Jurkat, Clone E6-1 (cell line): ENCODE measurements around the gene NPEPPS.
"Not testable (repeated sequence)": the region's sequence is repeated elsewhere in the genome, so short reads cannot be mapped to it uniquely, and the experiment has no call there.

Source experiments
- DNase-seq: peaks from one replicate; pipeline ENCODE4 v3.0.0-alpha.2; 2011; ENCODE audit warnings: low read depth, low spot score
- H3K4me3 ChIP-seq: 2 replicates; pipeline ENCODE4 v1.5.1; 2011; ENCODE audit warnings: mild to moderate bottlenecking, low read length, control low read depth, moderate library complexity

Gene NPEPPS

DNA sequence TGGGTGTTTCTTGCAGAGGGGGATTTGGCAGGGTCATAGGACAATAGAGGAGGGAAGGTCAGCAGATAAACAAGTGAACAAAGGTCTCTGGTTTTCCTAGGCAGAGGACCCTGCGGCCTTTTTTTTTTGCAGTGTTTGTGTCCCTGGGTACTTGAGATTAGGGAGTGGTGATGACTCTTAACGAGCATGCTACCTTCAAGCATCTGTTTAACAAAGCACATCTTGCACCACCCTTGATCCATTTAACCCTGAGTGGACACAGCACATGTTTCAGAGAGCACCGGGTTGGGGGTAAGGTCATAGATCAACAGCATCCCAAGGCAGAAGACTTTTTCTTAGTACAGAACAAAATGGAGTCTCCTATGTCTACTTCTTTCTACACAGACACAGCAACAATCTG lies 25.2 kb downstream of the NPEPPS start:
- not testable (repeated sequence) for H3K4me3 ChIP-seq, DNase-seq

DNA sequence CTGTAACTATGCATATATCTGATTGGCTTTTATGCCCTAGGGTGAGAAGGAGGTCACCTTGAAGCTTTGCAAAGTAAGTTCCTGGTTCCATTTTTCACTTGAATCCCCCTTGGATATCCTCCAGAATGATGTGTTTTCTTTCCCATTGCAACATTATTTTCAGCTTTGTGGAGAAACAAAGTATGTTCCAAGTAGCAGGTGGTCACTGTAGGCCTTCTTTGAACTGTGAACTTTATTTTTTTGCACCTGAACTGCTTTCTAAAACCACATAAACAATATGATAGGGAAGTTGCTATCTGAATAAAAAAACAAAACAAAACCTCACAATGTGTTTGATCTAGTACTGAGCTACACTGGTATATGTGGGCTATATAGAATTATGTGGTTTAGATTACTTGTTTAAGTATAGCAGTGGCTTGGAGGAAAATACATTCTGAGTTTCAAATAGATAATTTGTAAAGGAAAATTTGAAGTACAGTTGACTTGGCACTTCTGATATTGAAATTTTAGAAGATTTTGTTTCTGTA lies 29.7 kb downstream of the NPEPPS start:
- not testable (repeated sequence) for DNase-seq, H3K4me3 ChIP-seq

DNA sequence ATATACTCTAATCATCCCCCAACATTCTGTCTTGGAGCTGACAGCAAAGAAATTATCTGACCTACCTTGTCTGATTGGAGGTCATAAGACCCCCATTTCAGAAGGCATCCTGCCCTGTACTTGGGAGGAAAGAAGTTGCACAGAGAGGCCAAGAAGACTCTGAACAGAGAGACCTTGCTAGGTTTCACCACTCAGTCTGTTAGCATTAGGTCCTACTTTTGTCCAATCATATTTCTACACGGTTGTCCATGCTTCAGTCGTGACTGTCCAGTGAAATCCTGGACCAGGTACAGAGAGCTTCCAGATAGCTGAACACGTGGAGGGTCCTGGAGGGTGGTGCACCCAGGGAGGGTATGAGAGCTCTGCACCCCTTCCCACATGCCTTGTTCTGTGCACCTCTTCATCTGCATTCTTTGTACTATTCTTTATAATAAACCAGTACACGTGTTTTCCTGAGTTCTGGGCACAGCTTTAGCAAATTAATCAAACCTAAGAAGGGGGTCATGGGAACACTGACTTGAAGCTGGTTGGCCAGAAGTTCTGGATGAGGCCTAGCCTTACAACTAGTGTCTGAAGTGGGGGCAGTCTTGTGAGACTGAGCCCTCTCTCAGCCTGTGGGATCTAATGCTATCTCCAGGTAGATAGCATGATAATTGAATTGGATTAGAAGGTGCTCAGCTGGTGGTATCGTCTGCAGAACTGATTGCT lies 30.9 kb downstream of the NPEPPS start:
- not testable (repeated sequence) for H3K4me3 ChIP-seq, DNase-seq

DNA sequence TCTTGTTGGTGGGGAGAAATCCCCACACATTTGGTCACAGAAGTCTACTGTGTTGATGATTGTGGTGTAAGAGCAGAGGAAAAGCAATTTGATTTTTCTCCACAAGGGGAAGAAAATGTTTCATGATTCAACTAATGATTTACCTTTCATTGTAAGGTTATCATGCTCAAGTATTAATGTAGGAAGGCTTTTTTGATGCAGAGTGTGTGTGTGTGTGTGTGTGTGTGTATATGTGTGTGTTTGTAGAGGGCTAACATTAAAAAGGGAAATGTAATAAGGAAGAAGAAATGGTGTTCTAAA lies 31.4 kb downstream of the NPEPPS start:
- not testable (repeated sequence) for DNase-seq, H3K4me3 ChIP-seq

DNA sequence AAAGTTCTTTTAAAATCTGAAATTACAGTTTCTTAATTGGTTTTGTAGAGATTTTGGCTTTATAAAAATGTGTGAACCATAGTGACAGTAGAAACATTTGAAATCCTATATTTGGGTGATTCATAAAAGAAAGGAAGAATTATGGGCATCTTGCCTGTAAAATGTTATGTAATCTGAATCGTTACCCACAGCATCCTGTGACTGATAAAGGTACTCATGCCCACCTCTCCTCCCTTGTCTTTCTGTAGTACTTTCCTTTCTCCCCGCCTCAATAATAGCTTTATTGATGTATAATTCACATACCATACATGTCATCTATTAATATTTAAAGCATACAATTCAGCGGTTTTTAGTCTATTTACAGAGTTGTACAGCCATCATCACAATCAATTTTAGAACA lies 36.4 kb downstream of the NPEPPS start:
- not testable (repeated sequence) for H3K4me3 ChIP-seq, DNase-seq

DNA sequence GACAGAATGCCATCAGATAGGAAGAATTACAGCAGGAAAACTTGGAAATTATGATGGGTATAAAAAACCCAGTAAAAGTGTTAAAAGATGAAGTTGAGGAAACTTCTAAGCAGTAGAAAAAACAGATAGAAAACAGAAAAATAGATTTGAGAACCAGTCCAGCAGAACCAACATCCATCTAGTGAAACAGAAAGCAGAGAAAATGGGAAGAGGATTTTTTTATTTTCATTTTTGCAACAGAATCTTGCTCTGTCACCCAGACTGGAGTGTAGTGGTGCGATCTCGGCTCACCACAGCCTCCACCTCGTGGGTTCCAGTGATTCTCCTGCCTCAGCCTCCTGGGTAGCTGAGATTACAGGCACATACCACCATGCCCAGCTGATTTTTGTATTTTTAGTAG lies 41.7 kb downstream of the NPEPPS start:
- not testable (repeated sequence) for H3K4me3 ChIP-seq, DNase-seq

DNA sequence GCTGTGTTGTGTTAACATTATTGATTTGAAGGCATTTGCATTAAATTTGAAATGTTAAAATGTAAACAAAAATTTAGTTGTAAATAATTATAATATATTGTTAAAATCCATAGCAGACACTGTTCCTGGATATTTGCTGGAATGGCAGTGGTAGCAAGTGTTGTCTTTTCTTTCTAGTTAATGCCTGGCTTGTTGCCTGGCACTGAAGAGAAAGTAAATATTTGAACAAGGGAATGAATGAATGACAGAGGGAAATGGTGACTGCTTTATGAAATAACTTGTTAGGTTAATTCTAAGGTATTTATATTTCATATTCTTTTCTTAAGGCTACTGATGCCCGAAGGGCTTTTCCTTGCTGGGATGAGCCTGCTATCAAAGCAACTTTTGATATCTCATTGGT lies 51.5 kb downstream of the NPEPPS start:
- H3K4me3 ChIP-seq, DNase-seq: not testable (repeated sequence)

DNA sequence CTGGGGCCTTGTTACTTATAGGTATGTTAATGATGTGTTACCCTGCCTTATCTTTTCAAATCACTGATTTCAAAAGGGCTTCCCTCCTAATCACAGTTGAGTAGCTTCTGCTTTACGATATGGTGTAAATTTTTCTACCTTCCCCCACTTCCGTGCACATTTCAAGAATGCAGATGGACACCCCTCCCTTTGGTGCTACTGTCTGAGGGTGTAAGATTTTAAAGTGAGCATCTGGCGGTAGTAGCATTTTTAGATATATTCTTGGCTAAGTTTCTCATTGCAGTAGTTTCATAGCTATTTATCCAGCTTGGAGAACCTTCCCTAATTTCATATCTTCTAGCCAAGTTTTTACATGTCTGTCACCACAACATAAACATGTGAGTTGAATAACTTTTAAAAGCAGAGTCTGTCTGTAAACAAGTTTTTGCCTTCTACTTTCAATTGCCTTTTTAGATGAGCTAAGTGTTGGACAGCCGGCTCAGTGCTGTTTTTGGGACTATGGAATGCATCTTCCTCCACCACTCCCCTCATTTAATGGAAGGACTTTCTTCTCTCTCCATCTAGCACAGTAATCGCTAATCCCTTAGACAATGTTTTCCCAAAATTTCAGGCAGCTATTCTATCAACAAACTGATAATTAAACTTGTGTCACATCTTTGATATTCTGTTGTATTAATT lies 55.6 kb downstream of the NPEPPS start:
- not testable (repeated sequence) for H3K4me3 ChIP-seq, DNase-seq

DNA sequence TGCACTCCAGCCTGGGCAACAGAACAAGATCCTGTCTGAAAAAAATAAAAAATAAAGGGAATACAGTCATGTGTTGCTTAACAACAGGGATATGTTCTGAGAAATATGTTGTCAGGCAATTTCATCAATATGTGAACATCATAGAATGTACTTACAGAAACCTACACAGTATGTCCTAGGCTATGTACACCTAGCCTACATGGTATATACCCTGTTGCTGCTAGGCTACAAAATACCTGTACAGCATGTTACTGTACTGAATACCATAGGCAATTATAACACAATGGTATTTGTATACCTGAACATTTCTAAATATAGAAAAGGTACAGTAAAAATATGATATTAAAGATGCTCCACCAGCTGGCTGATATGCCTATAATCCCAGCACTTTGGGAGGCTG lies 62.6 kb downstream of the NPEPPS start:
- H3K4me3 ChIP-seq, DNase-seq: not testable (repeated sequence)

DNA sequence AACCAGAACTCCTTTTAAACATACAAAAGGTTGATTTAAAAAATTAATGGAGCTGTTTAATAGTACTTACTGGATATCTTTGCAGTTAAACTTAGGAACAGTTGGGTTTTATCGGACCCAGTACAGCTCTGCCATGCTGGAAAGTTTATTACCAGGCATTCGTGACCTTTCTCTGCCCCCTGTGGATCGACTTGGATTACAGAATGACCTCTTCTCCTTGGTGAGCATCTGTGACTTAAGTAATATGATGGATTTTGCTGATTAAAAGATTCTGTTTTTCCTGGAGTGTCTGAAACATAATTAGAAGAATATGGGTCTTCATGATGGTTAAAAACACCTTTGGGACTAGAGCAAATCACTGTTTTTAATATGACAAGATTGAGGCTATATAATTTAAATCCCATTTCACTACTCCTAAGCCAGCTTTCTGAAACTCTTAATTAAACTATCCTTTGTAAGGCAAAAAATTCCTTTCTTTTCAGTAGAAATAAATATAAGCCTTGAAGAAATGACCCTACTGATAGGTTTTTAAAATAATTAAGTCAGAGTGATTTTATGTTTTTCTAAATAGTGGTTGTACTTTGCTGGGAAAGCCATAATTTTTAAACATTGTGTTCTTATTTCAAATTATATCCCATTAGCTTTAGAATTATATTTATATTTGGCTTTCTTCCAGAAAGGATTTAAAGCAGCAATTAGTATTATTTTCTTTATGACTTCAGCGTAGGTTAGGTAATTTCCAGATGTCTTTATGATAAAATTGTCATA lies 73.1 kb downstream of the NPEPPS start:
- no peak overlapping the region for H3K4me3 ChIP-seq
- DNase-seq, result no peak

DNA sequence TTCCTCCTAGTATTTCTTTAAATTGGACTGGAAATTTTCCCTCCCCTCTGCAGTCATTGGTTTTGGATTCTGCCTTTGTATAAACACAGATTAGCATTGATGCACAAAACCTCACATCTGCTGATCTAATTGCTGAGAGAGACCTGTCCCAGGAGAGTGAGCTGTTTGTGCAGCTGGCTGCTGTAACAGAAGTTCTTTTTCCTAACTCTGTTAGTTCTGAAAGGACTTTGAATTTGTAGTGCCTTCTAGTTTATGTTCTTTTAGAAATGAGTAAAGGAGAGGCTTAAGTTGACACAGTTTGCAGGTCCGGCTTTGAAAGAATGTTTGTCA lies 73.7 kb downstream of the NPEPPS start:
- DNase-seq, result no peak
- no peak overlapping the region for H3K4me3 ChIP-seq

DNA sequence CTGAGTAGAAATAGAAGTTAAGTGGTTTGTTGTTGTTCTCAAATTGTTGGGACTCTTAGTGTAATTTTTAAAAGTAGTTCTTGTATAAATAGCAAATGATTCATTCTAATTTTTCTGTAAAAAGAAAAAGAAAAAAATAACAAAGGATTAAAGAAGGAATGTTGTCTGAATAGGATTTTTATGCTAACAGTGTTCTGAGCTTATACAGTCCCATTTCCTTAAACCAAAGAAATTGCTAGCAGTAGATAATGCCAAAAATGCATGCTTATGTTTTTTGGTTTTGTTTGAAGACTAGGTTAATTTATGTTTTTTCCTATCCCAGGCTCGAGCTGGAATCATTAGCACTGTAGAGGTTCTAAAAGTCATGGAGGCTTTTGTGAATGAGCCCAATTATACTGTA lies 74.1 kb downstream of the NPEPPS start:
- DNase-seq, result no peak
- no peak overlapping the region for H3K4me3 ChIP-seq

DNA sequence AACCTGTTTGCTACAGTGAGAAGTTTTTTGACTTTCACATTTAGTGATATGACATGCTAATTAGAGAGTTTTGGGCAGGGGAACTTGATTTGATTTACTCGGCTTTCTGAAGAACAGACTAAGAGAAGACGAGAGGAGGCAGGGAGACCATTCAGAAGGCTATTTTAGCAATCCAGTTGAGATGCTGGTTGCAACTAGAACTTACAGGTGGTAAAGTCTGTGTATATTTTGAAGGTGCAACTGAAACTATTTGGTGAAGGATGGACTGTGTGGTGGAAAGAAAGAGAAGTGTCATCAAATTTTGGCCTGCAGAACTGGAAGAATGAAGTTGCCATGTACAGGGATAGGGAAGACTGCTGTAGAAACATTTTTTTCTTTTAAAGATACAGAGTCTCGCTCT lies 76.6 kb downstream of the NPEPPS start:
- no peak overlapping the region for H3K4me3 ChIP-seq
- no peak for DNase-seq

DNA sequence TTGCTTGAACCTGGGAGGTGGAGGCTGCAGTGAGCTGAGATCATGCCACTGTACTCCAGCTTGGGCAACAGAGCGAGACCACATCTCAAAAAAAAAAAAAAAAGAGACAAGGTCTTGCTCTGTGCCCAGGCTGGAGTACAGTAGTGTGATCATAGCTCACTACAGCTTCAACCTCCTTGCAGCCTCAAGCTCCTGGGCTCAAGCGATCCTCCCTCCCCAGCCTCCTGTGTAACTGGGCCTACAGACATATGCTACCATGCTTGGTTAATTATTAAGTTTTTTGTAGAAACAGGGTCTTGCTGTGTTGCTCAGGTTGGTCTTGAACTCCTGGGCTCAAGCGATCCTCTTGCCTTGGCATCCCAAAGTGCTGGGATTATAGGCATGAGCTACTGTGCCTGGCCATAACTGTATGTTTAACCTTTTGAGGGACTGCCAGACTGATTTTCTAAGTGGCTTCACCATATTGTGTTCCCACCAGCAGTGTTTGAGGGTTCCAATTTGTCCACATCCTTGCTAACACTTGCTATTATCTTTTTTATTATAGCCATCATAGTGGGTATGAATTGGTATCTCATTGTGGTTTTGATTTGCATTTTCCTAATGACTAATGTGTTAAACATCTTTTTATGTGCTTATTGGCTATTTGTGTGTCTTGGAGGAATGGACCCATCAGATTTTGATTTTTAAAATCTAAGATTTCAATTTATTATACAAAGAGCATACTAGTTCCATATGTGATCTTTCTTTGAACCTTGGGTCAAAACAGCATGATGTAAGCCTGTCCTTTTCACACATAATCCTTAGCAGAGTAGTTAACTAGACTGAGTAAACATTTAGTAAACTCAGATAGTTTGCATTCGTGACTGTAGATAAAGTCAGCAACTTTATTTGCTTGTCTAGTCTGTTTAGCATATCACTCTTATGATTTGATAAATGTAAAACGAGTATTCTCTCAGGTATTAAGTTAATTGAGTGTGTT lies 80.8 kb downstream of the NPEPPS start:
- H3K4me3 ChIP-seq, result no peak overlapping the region
- no peak for DNase-seq

DNA sequence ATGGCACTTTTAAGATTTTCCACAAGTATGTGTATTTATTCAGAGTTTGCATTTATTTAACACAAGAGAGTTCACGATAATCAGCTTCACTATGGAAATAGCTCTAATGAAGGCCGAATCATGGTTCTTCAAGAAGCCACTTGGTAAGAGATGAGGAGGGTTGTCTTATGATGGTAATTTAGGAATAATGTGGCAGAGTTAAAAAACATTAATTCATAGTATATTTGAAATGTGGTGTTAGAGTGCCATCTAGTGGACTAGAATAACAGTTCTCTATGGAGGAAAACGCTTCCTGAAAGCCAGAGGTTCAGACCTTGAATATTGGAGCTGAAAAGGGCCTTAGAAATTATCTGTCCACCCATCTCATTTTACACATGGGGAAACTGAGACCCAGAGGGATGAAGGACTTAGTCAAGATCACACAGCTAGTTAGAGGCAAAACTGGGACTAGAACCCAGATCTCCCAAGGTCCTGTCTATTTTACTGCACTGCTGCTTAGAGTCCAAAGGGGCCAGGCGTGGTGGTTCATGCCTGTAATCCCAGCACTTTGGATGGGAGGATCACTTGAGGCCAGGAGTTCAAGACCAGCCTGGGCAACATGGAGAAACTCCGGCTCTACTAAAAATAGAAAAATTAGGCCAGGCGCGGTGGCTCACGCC lies 85.0 kb downstream of the NPEPPS start:
- DNase-seq, result peak; percentile 50
- no peak overlapping the region for H3K4me3 ChIP-seq

DNA sequence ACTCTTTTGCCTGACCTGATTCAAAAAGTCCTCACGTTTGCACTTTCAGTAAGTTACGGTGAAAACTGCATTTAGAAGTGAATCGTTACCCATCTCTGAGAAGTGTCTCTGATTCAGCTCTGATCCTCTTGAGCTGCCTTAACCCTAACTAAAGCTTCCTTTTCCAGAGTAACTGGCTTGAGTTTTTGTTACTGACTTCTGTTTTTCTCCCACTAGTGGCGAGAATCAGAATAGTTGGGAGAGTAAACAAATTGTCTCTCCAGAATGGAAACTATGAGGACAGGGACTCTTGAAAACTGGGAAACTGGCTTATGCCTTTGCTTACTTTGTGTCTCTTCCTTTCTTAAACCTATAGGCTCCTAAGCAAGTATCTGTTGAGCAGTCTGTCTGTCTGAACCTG lies 87.5 kb downstream of the NPEPPS start:
- no peak for DNase-seq
- no peak overlapping the region for H3K4me3 ChIP-seq

DNA sequence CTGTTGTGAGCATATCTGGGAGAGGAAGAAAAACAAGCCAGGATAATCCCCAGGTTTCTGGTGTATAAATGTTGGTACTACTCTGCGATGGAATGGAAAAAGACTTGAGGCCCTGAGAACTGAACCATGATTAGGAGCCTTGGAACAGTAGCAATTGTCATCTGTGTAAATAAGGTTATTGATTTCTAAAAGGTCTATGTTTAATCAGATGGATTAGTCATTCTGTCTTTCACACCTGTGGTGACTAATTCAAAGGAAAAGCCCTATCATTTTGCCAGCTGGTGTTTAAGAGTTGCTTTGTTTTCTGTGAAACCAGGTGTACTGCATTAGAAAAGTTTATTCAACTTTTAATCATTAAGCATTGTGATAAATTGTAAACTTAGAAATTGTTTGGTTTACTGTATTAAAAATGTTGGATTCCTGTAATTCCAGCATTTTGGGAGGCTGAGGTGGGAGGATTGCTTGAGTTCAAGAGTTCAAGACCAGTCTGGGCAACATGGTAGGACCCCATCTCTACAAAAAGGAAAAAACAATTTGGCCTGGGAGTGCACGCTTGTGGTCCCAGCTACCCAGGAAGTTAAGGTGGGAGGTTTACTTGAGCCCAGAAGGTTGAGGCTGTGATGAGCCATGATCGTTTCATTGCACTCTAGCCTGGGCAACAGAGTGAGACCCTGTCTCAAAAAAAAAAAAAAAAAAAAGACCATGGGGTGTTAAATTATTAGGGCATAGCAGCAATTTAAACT lies 89.8 kb downstream of the NPEPPS start:
- DNase-seq, result no peak
- no peak overlapping the region for H3K4me3 ChIP-seq
